Lower leg skin (tissue), 3 donors: ENCODE measurements around the gene STIM1.

Experiments
- CTCF ChIP-seq, 3 donors: fragments of 450-650 bp; IDR thresholded peaks; one replicate each; pipeline ENCODE4 v1.5.1; 2016; ENCODE audit warnings: antibody characterized with exemption in 3 of 3, mild to moderate bottlenecking in 3 of 3, moderate library complexity in 2 of 3
- POLR2A ChIP-seq, 2 donors: fragments of 450-650 bp; IDR thresholded peaks; one replicate each; pipeline ENCODE4 v1.6.1; 2016 to 2017; ENCODE audit warnings: antibody characterized with exemption in 2 of 2, mild to moderate bottlenecking in 1 of 2, moderate library complexity in 1 of 2

GRCh38 chr11:3925513-3925912 lies 70.0 kb downstream of the STIM1 start:
- TF ChIP-seq CTCF (IDR thresholded peaks at IDR 0.05) (no peak), POLR2A (IDR thresholded peaks at IDR 0.05) (no peak)
